Measurements from ENCODE around the gene PTPMT1.
"Not testable (repeated sequence)": the region's sequence is repeated elsewhere in the genome, so short reads cannot be mapped to it uniquely, and the experiment has no call there.

PTPMT1 gene

GRCh38 chr11:47565340-47566148 is at the start of gene PTPMT1:
TSS of gene PTPMT1 (plus strand) at chr11:47565599. CDS start at chr11:47565623, 24 bp downstream.
- peak; percentile 53 for DNase-seq (ENCODE audit: low read depth)

DNA sequence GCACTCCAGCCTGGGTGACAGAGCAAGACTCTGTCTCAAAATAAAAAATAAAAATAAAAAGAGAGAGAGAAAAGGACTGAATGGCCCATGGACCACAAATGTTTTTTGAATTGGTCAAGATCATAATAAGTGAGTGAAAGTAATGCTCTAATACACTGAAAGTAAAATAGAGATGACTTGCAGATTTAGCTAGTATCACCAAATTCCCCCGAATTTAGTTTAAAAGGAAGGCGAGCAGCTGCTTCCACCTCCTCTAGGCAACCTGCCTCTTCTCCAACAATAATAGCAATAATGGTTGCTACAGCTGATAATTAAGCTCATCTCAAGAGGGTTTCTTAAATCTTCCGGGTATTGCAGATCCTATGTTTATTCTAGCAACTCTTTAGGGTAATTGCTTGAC is 49.2 kb upstream of the PTPMT1 start:
- no peak for DNase-seq (ENCODE audit: low read depth)

- DNase-seq (ENCODE audit: low read depth), result no peak
Observed at GRCh38 chr11:47516984-47517853, 48.2 kb upstream of the PTPMT1 start.

DNA sequence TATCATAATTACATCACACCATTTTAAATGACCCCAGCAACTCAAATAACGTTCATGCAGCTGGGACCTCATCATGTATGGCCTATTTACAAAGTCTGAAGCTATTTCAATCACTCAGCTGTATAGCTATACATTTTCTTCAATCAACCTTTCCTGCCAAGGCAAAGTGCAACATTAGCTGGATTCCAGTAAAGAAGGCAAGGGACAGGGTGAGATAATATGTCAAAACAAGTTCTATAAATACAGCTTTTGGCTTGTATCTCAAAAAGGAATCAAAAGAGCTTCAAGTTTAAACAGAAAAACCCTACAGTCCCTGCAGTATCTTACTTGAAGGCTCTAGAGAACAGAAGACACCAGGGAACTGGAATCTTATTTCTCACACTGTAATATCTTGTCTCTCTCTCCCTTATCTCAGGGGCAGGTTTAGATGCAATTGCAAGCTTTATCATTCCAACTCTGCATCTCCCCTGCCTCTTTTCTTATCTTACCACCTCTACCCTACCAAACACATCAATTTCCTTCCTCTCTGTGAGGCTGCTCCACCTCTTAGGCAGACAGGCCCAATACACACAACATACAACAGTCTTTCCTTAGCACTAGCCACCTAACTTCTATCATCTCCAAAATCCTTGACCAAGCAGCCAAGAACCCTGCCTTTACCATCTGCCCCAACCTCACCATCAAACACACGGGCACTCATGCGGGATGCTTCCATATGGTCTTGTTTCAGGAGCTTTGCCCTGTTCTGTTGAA is 47.0 kb upstream of the PTPMT1 start:
- no peak for DNase-seq (ENCODE audit: low read depth)

DNA sequence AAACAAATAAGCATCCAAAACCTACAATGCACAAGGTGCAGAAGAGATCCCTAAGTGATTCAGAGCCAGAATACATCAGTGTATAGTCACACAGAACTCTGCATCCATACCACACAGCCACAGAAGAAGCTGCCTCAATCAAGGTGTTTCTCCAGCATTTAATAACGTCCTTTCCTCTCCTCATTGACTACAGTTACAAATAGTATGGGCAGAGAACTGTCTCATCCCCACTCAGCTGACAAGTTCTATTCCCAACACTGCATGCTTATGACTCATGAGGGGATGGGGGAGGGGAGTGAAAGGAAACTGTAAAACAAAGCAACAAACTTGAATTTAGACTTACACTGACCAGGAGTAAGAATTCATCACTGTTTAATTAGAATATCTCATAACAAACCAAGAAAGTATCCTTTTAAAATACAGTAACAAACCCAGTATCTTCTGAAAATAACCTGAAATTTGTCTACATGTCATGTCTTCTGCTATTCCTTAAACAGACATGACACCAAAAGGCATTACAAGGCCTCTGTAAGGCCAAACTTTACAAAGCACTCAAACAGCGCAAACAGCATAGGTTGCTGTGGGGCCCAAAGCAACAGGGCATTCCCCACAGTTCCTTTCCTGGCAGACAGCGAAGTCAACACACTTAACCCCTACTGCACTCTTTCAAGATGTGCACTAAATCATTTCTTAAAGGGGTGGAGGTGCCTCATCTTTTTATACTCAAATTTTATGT is 41.7 kb upstream of the PTPMT1 start:
- no peak for DNase-seq (ENCODE audit: low read depth)

DNA sequence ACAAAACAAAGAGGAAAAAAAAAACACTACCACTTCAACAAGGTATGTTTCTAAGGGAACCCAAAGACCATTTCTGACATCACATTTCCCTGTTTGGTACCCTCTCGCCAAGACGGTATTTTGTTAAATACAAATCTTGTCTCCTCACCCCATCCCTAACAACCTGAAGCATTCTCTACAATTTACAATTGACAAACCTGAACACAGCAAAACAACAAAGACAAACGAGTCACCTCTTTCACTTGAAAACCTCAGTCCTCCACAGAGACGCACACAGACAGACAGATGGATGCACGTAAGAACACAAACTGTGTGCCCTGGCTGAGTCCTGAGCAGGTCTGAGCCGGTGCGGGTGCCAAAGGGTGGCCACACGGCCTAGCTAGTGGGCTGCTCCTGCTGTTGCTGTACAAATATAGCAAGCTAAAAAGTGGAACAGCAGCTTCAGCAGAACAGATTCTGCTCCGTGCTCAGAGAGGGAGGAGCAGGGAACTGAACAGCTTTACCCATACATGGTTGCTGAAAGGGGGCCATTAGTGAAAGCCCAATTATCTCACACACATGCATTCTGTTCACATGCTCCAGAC is 41.0 kb upstream of the PTPMT1 start:
- no peak for DNase-seq (ENCODE audit: low read depth)

DNA sequence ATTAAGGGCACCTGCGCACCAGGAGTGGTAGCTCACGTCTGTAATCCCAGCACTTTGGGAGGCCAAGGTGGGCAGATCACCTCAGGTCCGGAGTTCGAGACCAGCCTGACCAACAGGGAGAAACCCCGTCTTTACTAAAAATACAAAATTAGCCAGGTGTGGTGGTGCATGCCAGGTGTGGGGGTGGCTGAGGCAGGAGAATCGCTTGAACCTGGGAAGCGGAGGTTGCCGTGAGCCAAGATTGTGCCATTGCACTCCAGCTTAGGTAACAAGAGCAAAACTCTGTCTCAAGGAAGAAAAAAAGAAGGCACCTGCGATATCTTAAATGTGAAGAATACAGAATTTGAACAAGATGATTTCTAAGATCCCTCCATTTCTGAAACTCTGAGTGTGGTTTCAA is 39.4 kb upstream of the PTPMT1 start:
- not testable (repeated sequence) for DNase-seq (ENCODE audit: low read depth)

- DNase-seq (ENCODE audit: low read depth), result no peak
Observed at GRCh38 chr11:47527186-47527585, 38.2 kb upstream of the PTPMT1 start.

DNA sequence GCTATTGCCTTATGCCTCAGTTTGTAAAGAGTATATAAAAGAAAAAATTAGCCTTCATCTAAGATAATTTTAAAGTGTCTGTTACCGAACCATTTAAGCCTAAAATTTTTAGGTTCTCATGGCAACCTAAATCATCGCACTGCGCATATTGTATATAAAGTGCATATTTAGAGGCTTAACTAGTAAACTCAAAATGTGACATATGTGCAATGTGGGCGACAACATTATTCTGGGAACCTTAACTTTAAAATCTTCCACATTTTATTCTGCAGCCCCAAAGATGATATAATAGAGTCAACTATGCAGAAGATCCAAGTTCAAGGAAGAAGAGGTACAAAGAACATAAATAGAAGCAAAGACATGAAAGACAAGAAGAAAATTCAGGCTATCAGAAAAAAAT is 35.4 kb upstream of the PTPMT1 start:
- no peak for DNase-seq (ENCODE audit: low read depth)

- not testable (repeated sequence) for DNase-seq (ENCODE audit: low read depth)
Observed at GRCh38 chr11:47530721-47531120, 34.7 kb upstream of the PTPMT1 start.

DNA sequence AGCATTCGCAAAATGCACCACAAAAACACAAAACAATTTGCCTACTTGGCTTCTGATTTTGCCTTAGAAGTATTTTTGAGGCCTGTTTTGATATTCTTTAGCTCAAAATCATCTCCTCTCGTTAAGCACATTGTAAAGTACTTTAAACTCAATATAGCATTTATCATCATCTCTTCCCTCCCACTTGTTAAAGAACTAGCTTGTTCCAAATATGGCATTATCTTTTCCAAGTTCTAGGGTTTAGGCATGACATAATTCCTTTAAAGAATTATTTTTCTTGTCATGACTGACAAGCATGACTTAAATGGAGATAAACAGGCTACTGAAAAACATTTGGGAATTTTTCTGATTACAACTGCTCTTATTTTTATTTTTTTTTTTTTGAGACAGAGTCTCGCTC is 33.7 kb upstream of the PTPMT1 start:
- no peak for DNase-seq (ENCODE audit: low read depth)

GRCh38 chr11:47532597-47533213 is 32.7 kb upstream of the PTPMT1 start:
- DNase-seq (ENCODE audit: low read depth), result no peak

GRCh38 chr11:47533690-47534151 is 31.7 kb upstream of the PTPMT1 start:
- no peak for DNase-seq (ENCODE audit: low read depth)

- DNase-seq (ENCODE audit: low read depth), result no peak
Observed at GRCh38 chr11:47534704-47535251, 30.6 kb upstream of the PTPMT1 start.

DNA sequence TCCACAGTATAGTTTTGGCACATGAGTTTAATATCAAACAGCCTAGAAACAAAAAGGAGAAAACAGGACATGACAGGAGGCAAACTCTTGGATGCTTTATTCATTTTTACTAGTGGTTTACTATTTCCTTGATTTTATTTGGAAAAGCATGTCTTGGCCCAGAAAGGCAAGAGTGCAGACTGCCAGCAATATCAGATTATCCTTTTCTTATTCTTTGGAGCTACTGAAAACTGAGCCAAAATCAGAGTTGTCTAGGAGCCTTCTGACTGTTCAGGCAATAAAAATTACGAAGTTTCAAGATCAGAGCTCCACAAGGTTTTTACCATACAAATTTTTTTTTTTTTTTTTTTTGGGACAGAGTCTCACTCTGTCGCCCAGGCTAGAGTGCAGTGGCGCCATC is 28.5 kb upstream of the PTPMT1 start:
- DNase-seq (ENCODE audit: low read depth), result no peak

DNA sequence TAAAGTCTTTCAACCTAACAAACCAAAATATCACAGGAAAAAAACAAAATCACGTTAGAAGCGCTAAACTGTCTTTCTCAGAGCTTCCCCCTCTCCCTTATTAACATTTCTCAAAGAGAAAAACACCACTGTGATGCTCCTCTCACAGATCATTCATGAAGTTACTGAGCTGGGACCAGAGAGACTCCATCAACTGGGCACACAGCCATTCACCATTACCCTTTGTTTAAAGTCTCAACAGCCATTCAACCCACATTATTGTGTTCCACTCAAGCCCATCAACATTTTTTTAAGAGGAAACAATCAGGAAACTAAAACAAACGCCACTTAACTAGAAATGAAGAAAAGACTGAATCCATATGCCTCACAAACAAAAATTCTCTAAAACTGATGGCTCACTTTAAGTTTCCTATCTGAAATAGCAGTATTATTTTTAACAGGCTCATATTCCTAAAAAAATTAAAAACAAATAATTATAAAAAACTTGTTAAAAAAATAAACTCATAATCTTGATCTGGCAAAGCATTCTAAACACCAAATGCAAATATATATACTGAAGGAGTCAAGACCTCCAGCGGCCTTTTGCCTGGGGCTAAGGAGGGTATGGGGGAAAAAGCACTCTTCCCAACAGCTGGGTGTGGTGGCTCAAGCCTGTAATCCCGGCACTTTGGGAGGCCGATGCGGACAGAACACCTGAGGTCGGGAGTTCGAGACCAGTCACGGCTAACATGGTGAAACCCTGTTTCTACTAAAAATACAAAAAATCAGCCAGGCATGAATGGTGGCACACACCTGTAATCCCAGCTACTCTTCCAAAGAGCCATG is 26.4 kb upstream of the PTPMT1 start:
- DNase-seq (ENCODE audit: low read depth), result no peak

DNA sequence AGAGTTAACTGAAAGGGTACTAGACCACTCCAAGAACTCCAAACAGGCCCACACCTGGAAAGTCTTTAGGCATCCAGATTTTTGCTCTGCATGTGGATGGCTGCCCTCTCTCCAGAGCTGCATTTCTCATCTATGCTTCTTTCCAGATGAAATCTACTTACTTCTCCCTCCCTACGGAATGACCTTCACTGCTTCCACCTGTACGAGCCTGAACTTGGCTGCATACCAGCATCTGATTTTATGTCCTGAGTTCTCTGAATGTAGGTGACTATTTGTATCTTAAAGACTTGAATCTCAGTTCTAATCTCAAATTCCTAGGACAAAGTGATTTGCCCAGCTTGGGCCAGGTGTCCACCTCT is 25.7 kb upstream of the PTPMT1 start:
- DNase-seq (ENCODE audit: low read depth), result no peak

- DNase-seq (ENCODE audit: low read depth), result no peak
Observed at GRCh38 chr11:47541070-47541469, 24.3 kb upstream of the PTPMT1 start.

GRCh38 chr11:47545298-47545697 is 20.1 kb upstream of the PTPMT1 start:
- DNase-seq (ENCODE audit: low read depth), result no peak

- DNase-seq (ENCODE audit: low read depth), result not testable (repeated sequence)
Observed at GRCh38 chr11:47546274-47546673, 19.1 kb upstream of the PTPMT1 start.

Data from activated T-helper 9 cell treated with anti-CD3 and anti-CD28 coated beads, Interleukin-2, amount 50 U/mL, for 16 hours (primary cell).